Upper lobe of left lung (tissue), 4 donors: ENCODE data around the gene DPF3.

Experiments used
- CTCF ChIP-seq, 6 experiments: fragments of 450-650 bp in 4 of 6; fragments of 200-600 bp in 2 of 6; sonication (generic) in 2 of 6; IDR thresholded peaks; one replicate each; pipeline ENCODE4 v1.5.1; 2016 to 2019; ENCODE audit warnings: antibody characterized with exemption in 6 of 6
- POLR2A ChIP-seq, 4 donors: fragments of 450-650 bp; IDR thresholded peaks; one replicate each; pipeline ENCODE4 v1.5.1; 2016 to 2017; ENCODE audit warnings: antibody characterized with exemption in 4 of 4, mild to moderate bottlenecking in 2 of 4
- POLR2AphosphoS5 ChIP-seq, 2 donors: sonication (generic); formaldehyde crosslinking; IDR thresholded peaks; one replicate each; pipeline ENCODE4 v1.5.1; 2017; ENCODE audit warnings: antibody characterized with exemption in 2 of 2

- TF ChIP-seq POLR2A (IDR thresholded peaks at IDR 0.05) (no peak), CTCF (IDR thresholded peaks at IDR 0.05) (no peak), POLR2AphosphoS5 (IDR thresholded peaks at IDR 0.05) (no peak)
These were observed 155.7 kb downstream of the DPF3 start for GRCh38 chr14:72738161-72738611.
